22Rv1 (cell line): ENCODE measurements around the gene CD200R1L.

ENCODE experiments used
- CTCF ChIP-seq: fragments of 450-650 bp; IDR thresholded peaks from 2 replicates; pipeline ENCODE4 v1.5.1; 2017; ENCODE audit warnings: mild to moderate bottlenecking
- ZFX ChIP-seq: fragments of 450-650 bp; IDR thresholded peaks from 2 replicates; pipeline ENCODE4 v1.6.1; 2017; ENCODE audit warnings: antibody characterized with exemption, borderline replicate concordance

DNA sequence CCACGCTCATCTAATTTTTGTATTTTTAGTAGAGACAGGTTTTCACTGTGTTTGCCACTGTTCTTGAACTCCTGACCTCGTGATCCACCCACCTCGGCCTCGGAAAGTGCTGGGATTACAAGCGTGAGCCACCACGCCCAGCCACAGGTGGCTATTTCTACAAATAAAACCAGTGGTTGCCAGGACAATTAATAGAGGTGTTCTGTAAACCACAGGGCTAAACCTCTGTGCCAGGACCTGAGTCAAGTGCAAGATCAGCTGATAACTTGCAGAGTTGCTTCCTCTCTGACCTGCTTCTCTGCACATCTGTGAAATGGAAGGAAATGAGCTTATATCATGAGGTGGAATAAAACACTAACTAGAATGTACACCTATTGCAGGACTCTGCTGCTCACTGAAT is 72.8 kb downstream of the CD200R1L start:
- TF ChIP-seq CTCF, result no peak
- TF ChIP-seq ZFX, result no peak
